GM21737 (cell line): Measurements from ENCODE around the gene AP2M1.

Experiments used
- ATAC-seq: cut with Tn5 transposase; IDR thresholded peaks from one replicate; pipeline ENCODE4 v1.9.1; 2021; ENCODE audit warnings: mild to moderate bottlenecking, moderate library complexity; ENCODE audit not compliant: unreplicated experiment

Gene AP2M1

DNA sequence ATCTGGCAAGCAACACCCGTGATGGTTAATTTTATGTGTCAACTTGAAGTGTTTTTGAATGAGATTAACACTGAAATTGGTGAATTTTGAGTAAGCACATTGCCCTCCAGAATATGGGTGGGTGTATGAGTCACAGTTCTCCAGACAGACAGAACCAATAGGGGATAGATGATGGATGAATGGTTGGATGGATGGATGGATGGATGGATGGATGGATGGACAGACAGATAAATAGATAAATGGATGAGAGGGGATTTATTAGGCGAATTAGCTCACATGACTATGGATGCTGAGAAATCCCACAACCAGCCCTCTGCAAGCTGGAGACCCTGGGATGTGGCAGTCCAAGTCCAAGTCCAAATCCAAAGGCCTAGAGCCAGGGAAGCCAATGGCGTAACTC, 49.3 kb downstream of the AP2M1 start:
- ATAC-seq = no peak

DNA sequence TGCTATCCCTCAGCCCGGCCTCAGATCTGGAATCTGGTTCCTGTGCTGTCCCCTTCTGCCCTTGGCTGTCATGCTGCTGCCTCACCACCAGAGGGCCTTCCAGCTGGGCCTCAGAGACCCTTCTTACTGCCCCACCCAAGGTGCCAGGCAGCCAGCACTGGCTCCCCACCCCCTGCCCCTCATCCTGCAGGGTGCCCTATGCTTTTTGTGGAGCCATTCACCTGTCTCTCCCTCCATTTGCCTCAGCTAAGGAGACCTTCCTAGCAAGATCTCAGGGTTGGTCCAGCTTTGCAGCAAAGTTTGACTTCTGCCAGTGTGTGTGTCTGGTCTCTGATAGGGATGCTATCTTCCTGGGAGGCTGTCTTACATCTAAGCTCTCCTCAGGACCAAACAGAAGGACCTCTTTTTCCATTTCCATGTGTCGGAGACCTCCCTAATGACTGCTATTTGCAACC, 52.9 kb downstream of the AP2M1 start:
- ATAC-seq = no peak

DNA sequence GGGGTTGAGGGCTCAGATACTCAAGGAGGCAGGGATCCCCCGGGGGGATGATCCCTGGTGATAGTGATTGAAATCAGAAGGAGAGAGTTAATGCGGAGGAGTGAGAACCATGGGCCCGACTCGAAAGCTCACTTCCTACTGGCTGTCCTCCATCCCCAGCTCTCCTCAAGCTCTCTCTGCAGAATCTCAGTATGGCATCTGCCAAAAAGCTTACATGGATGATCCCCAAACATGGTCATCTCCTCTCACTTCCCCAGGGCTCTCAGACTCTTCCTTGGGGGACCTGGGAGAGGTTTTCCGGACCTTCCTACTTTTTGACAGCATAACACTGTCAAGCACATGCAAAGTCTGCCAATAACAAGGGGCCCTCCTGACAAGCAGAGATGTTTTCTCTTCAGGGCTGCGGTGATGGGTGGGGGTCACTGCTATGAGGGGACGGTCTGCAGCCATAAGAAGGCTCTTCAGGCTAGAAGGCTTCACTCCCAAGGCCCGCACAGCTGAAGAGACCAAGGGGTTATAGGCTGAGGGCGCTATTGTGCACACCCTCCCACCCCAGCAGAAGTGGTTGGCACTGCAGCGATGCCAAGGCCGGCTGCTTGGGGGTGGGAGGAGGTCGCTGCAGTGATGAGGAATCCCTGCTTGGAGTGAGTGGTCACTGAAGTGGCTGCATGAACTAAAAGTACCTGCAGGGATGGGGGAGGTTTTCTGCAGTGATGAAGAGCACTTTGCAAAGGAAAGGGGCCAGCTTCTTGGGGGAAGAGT, 53.9 kb downstream of the AP2M1 start:
- ATAC-seq = no peak

DNA sequence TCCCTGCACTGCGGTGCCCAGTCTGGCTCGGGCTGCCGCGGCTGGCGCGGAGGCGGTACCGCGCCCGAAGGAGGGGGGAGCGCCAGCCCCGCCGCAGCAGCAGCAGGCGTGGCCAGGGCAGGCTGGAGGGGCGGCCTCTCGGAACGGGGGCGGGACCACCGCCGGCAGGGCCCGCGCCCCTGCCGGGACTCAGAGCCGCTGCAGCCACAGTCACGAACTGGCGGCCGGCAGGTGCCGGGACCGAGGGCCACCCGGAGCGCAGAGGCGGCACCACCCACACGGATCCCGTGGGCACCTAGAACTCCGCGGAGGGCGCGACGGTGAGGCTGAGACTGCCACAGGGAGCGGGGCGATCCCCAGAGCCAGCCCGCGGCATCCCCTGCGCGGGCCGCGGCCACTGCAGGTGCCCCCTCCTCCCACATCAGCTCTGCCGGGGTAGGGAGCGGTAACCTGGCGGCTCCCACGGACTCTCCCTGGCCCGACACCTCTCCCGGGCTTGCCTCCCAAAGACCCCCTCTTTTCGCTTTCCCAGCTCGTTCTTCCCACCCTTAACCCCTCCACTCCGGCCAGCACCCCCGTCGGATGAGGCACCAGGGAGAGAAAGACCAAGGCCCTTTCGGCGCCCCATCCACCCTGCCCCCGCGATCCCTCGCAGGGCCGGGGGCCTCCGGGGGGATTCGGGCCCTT, 54.9 kb downstream of the AP2M1 start, which contains the start of gene VWA5B2:
VWA5B2 (plus strand) TSS at position 192 of the 687 bp plus-strand sequence. CDS start 944 bp downstream, outside the sequence.
- ATAC-seq = peak; percentile 71

DNA sequence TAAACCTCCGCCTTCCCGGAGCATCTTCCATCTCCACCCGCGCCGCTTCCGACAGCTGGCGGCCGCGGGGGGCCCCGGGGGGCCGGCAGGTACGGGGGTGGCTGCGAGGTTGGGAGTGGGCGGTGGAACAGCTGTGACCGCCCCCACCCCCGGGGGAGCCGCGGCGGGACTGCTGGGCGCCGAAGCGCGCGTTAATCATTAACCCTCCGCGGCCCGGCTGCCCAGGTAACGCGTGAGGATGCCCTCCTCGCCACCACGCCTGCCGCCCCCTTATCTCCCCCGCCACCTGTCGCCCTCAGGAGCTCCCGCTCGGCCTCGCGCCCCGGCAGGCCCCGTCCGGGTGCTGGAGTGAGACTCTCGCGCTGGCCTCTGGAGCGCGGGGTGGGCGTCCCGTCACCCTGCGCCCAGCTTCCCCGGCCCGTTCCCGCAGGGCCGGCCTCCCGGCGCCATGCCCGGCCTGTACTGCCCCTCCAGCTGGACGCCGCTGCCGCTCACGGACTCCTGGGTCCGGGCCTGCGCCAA, 55.5 kb downstream of the AP2M1 start:
- ATAC-seq = no peak

DNA sequence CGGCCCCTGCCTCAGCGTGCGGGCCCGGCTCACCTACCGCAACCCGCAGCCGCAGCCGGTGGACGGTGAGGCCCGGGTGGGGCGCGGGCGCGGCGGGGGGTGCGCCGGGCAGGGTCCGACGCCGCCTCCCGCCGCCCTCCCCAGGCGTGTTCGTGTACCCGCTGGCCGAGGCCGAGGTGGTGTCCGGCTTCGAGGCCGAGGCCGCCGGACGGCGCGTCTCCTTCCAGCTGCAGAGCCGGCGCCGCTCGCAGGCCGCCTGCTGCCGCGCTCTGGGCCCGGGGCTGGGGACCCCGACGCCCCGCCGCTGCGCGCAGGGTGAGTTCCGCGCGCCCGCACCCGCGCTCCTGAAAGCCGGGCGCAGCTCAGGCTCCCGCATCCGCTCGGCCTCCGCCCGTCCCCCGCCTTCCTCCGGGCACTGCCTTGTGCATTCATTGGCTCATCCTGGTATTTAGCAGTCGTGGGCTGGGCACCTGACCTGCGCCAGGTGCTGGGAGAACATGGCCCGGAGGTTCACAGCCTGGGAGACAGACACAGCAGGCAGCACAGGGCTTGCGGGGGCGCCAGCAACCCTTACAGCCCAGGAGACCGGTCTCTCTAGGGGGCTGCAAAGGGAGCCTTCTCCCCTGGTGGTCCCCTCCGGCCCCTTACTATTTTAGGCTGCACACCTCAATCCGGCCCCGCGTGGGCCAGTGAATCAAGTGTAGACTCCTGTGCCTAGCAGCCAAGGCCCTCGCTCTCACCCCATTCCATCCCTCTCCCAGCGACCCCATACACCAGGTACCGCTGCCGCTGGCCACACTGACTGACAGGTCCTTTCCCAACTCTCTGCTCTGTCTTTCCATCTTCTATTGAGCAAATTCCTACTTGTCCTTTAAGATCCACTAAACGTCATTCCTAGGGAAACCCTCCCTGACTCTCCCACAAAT, 56.2 kb downstream of the AP2M1 start:
- ATAC-seq = no peak

DNA sequence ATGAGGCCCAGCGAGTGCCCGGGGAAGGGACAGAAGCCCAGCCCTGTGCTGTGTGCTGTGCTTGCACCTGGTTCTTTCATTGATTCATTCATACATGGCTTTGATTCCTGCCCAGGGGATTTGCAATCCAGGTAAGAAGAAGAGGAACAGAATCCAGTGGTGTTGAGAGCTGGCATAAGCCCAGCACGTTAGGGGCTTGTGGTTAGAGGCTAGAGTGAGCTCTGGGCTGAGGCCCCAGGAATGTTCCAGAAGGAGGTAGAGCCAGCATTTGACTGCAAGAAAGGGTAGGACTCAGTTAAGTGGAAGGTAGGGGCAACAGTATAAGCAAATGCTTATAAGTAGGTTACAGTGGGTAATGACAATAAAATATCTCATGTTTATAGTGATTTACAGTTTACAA, 57.0 kb downstream of the AP2M1 start:
- no peak for ATAC-seq

DNA sequence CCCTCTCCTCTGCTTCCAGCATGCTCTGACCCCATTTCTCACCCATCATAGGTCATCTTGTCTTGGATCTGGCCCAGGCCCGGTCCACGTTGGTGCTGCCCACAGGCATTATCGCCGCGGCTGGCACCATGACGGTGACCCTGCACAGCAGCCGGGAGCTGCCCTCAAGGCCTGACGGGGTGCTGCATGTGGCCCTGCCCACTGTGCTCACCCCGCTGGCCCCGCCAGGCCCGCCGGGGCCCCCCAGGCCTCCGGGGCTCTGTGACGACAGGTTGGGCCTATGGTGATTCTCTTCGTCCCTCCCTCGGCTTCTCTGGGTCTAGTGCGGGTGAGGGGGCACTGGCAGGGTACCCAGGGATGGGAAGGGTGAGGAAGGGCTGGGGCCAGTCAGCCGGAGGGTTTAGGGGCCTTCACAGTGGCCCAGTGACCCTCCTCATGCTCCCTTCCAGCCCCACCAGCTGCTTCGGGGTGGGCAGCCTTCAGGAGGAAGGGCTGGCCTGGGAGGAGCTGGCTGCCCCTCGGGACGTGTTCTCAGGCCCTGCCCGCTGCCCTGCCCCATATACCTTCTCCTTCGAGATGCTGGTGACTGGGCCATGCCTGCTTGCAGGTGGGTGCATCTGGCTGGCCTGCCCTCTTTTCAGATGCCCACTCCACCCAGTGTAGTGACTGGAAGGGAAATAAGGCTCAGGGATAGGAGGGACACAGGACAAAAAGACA, 58.6 kb downstream of the AP2M1 start:
- no peak for ATAC-seq
